Measurements from ENCODE around the gene SMAD4.

DNA sequence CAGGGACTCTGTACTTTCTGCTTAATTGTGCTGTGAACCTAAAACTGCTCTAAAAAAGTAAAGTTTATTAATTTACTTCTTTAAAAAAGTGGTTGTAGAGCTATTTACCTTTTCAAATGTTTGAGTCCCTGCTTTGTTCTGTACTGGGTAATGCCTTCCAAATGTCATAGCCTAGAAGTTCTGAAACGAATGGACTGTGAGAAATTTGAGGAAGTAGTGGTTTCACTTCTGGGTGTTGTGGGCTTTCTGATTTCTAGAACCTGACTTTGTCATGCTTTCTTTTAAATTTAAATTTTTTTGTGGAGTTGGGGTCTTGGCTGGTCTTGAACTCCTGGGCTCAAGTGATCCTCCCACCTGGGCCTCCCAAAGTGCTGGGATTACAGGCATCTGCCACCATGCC is 44.6 kb downstream of the SMAD4 start:
- TF ChIP-seq CTCF (IDR thresholded peaks at IDR 0.05; ENCODE audit: low read depth, low read length, missing input control) = no peak
- TF ChIP-seq GABPA (IDR thresholded peaks at IDR 0.05 in 1 of 2, conservative IDR thresholded peaks at IDR 0.05 in 1 of 2) = no peak
- no peak for TF ChIP-seq JUND (IDR thresholded peaks at IDR 0.05)
- TF ChIP-seq TAF1 (conservative IDR thresholded peaks at IDR 0.05) = no peak
- TF ChIP-seq REST (IDR thresholded peaks at IDR 0.05) = no peak
- TF ChIP-seq MAX (IDR thresholded peaks at IDR 0.05) = no peak
- no peak for TF ChIP-seq EGR1 (IDR thresholded peaks at IDR 0.05; ENCODE audit: low read depth in 2 of 2)
- TF ChIP-seq SP1 (IDR thresholded peaks at IDR 0.05) = no peak
- no peak for TF ChIP-seq FOXA2 (IDR thresholded peaks at IDR 0.05)
- TF ChIP-seq, protein P1, sequence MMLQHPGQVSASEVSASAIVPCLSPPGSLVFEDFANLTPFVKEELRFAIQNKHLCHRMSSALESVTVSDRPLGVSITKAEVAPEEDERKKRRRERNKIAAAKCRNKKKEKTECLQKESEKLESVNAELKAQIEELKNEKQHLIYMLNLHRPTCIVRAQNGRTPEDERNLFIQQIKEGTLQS (IDR thresholded peaks at IDR 0.05) = no peak
- TF ChIP-seq RAD21 (IDR thresholded peaks at IDR 0.05) = no peak
- TF ChIP-seq YY1 (IDR thresholded peaks at IDR 0.05) = no peak
- no peak for TF ChIP-seq RXRA (IDR thresholded peaks at IDR 0.05)

All from liver (tissue), 3 donors.